GM23248 (cell line): Measurements from ENCODE around the gene MYO1E. TPM values are rescaled to one million over a fixed set of nuclear protein-coding genes. Genes with fewer than 3 reads are reported as not detected.

Experiments
- DNase-seq: peaks from one replicate; pipeline ENCODE4 v3.0.0-alpha.2; 2015
- H2AFZ ChIP-seq: fragments of 200-600 bp; sonication (generic); 2 replicates; pipeline ENCODE4 v1.6.1; 2016; ENCODE audit warnings: antibody characterized with exemption
- H3F3A ChIP-seq: fragments of 200-600 bp; sonication (generic); 2 replicates; pipeline ENCODE4 v1.6.1; 2016; ENCODE audit warnings: mild to moderate bottlenecking, antibody characterized with exemption, mixed run types; ENCODE audit not compliant: insufficient read depth
- H3K27ac ChIP-seq: fragments of 200-600 bp; sonication (generic); 2 replicates; pipeline ENCODE4 v1.5.1; 2016; ENCODE audit warnings: mild to moderate bottlenecking
- H3K27me3 ChIP-seq: fragments of 200-600 bp; sonication (generic); replicated peaks from 2 replicates; pipeline ENCODE4 v1.6.1; 2016; ENCODE audit warnings: mild to moderate bottlenecking; ENCODE audit not compliant: insufficient read depth
- H3K36me3 ChIP-seq: fragments of 200-600 bp; sonication (generic); 2 replicates; pipeline ENCODE4 v1.6.1; 2016; ENCODE audit warnings: low read depth, mild to moderate bottlenecking
- H3K4me1 ChIP-seq: fragments of 200-600 bp; sonication (generic); 2 replicates; pipeline ENCODE4 v1.6.1; 2016; ENCODE audit warnings: mild to moderate bottlenecking; ENCODE audit not compliant: insufficient read depth
- H3K4me2 ChIP-seq: fragments of 200-600 bp; sonication (generic); one replicate; pipeline ENCODE4 v1.6.1; 2016; ENCODE audit warnings: mild to moderate bottlenecking; ENCODE audit not compliant: unreplicated experiment
- H3K4me3 ChIP-seq: fragments of 200-600 bp; sonication (generic); 2 replicates; pipeline ENCODE4 v1.5.1; 2016; ENCODE audit warnings: mild to moderate bottlenecking
- H3K79me2 ChIP-seq: fragments of 200-600 bp; sonication (generic); 2 replicates; pipeline ENCODE4 v1.6.1; 2016; ENCODE audit warnings: mild to moderate bottlenecking; ENCODE audit not compliant: insufficient read depth
- H3K9ac ChIP-seq: fragments of 200-600 bp; sonication (generic); 2 replicates; pipeline ENCODE4 v1.6.1; 2016; ENCODE audit warnings: mild to moderate bottlenecking
- H3K9me2 ChIP-seq: fragments of 200-600 bp; sonication (generic); 2 replicates; pipeline ENCODE4 v1.6.1; 2016; ENCODE audit warnings: mixed run types, mild to moderate bottlenecking, moderate library complexity; ENCODE audit not compliant: insufficient read depth
- H3K9me3 ChIP-seq: fragments of 200-600 bp; sonication (generic); one replicate; pipeline ENCODE4 v1.6.1; 2017; ENCODE audit warnings: low read depth
- H4K20me1 ChIP-seq: fragments of 200-600 bp; sonication (generic); 2 replicates; pipeline ENCODE4 v1.6.0; 2016; ENCODE audit not compliant: insufficient read depth
- EZH2 ChIP-seq: fragments of 200-600 bp; sonication (generic); IDR thresholded peaks from 2 replicates; pipeline ENCODE4 v1.6.1; 2018; ENCODE audit warnings: antibody characterized with exemption, mild to moderate bottlenecking; ENCODE audit not compliant: insufficient read depth, poor library complexity, severe bottlenecking
- EZH2phosphoT487 ChIP-seq: fragments of 200-600 bp; sonication (generic); IDR thresholded peaks from 2 replicates; pipeline ENCODE4 v1.6.1; 2018; ENCODE audit warnings: antibody characterized with exemption, moderate library complexity, mild to moderate bottlenecking, low read depth; ENCODE audit not compliant: insufficient read depth
- WGBS, 2 experiments: methylation state at CpG; one replicate each; pipeline ENCODE4 v1.1.6; 2015 to 2017; ENCODE audit warnings: low lambda C conversion rate in 2 of 2, low coverage in 1 of 2; ENCODE audit errors: missing lambda C conversion rate in 2 of 2; 5-methylcytosine and 5-hydroxymethylcytosine counted together
- in situ Hi-C: fragments of 300-500 bp; cut with MboI; formaldehyde crosslinking; loops from 2 replicates; pipeline ENCODE4 v1.15.0; 2020
- polyA plus RNA-seq: library from polyadenylated mRNA; unstranded; fragments of >200 nt; fragmentation: Nextera tagmentation; extraction: Ambion mirVana; gene quantifications from 2 replicates; pipeline ENCODE4 v1.2.1, GENCODE V29; 2016
- total RNA-seq: library from RNA; depleted of rRNA; stranded (reverse); fragments of >200 nt; shearing (Covaris generic); gene quantifications from 2 replicates; pipeline ENCODE4 v1.2.3, GENCODE V29; 2014

Gene MYO1E
- total and polyA plus RNA-seq, 2 experiments from 2014 or later: 155 to 190 TPM

DNA sequence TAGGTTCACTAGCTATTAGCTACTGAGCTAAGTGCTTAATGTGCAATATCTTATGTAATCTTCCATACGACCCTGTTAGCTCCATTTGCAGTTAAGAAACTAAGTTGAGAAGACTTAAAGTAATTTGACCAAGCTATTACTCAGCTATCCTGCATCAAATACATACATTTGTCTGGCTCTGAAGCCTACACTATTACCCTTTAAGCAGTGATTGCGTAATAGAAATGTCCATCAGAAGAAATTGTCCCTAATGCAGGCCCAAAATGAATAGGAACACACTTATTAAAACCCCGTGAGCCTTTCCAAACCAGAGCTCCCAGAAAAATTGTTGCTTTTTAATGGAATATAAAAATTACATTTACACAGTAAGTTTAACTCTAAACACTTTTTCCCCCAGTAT, 5.3 kb upstream of the MYO1E start:
- WGBS, 2 experiments: 76% methylated on average over 3 of the region's 3 CpGs
- Histone ChIP-seq H3K4me1 (no peaks in the 10 kb centered on the region), H3K9ac (no peak overlapping the region), H4K20me1 (no peaks in the 10 kb centered on the region), H3K4me2 (no peak overlapping the region), H3K36me3 (no peaks in the 10 kb centered on the region), H3K9me3 (no peaks in the 10 kb centered on the region), H3K27me3 (no peaks in the 10 kb centered on the region), H3K4me3 (no peak overlapping the region), H3K9me2 (no peaks in the 10 kb centered on the region), H3K27ac (no peak overlapping the region), H2AFZ (no peak overlapping the region), H3F3A (no peaks in the 10 kb centered on the region), H3K79me2 (peaks cover 19% of the 10 kb centered on the region)
- TF ChIP-seq EZH2 (no peak), EZH2phosphoT487 (no peak)
- in situ Hi-C loops: no loop called here
- no peak for DNase-seq

GRCh38 chr15:59376733-59377132, 4.1 kb upstream of the MYO1E start:
- TF ChIP-seq EZH2phosphoT487: no peak
- TF ChIP-seq EZH2: no peak
- in situ Hi-C loops: no loop called here
- Histone ChIP-seq H3K4me2 (no peak overlapping the region), H3K4me3 (no peak overlapping the region), H3F3A (no peaks in the 10 kb centered on the region), H3K36me3 (no peaks in the 10 kb centered on the region), H3K9ac (no peak overlapping the region), H3K9me2 (no peaks in the 10 kb centered on the region), H3K27ac (no peak overlapping the region), H4K20me1 (no peaks in the 10 kb centered on the region), H3K27me3 (no peaks in the 10 kb centered on the region), H2AFZ (no peak overlapping the region), H3K4me1 (no peaks in the 10 kb centered on the region), H3K79me2 (peaks cover 24% of the 10 kb centered on the region), H3K9me3 (no peaks in the 10 kb centered on the region)
- 94 to 95% methylated on average over 2 of the region's 2 CpGs for WGBS, 2 experiments
- DNase-seq: peak; percentile 10

- H3K79me2 ChIP-seq: peaks cover 59% of the 10 kb centered on the region
- TF ChIP-seq EZH2: no peak
- TF ChIP-seq EZH2phosphoT487: no peak
- H3K9me3 ChIP-seq: no peaks in the 10 kb centered on the region
- in situ Hi-C loops: no loop called here
- no peaks in the 10 kb centered on the region for H3K36me3 ChIP-seq
- peaks cover 15% of the 10 kb centered on the region for H3K4me1 ChIP-seq
- no peaks in the 10 kb centered on the region for H3K9me2 ChIP-seq
- no peaks in the 10 kb centered on the region for H4K20me1 ChIP-seq
- H2AFZ ChIP-seq: peak overlapping the region; percentile 76
- H3K4me3 ChIP-seq: peak overlapping the region; percentile 85
- WGBS, 2 experiments: 0 to 3% methylated on average over 6 of the region's 6 CpGs
- peak overlapping the region; percentile 57 for H3K27ac ChIP-seq
- H3K27me3 ChIP-seq: no peaks in the 10 kb centered on the region
- DNase-seq: no peak
- H3F3A ChIP-seq: peaks cover 19% of the 10 kb centered on the region; the same call in 1 of the 2 replicates
- H3K9ac ChIP-seq: peak overlapping the region; percentile 78
- H3K4me2 ChIP-seq: peak overlapping the region; percentile 80
These were observed 544 bp upstream of the MYO1E start for GRCh38 chr15:59373215-59373614.

GRCh38 chr15:59371458-59372351, 966 bp downstream of the MYO1E start:
- in situ Hi-C loops: no loop called here
- peak overlapping the region; percentile 57 for H3K27ac ChIP-seq
- no peaks in the 10 kb centered on the region for H3K9me3 ChIP-seq
- peak overlapping the region; percentile 78 for H3K9ac ChIP-seq
- H3K36me3 ChIP-seq: no peaks in the 10 kb centered on the region
- H3F3A ChIP-seq: peaks cover 28% of the 10 kb centered on the region
- H4K20me1 ChIP-seq: no peaks in the 10 kb centered on the region
- peak overlapping the region; percentile 85 for H3K4me3 ChIP-seq
- H3K9me2 ChIP-seq: no peaks in the 10 kb centered on the region
- peak overlapping the region; percentile 80 for H3K4me2 ChIP-seq
- H3K4me1 ChIP-seq: peaks cover 21% of the 10 kb centered on the region
- DNase-seq: peak; percentile 65
- H3K79me2 ChIP-seq: peaks cover 74% of the 10 kb centered on the region
- peak overlapping the region; percentile 76 for H2AFZ ChIP-seq
- 1 to 2% methylated on average over 52 to 58 of the region's 93 CpGs for WGBS, 2 experiments
- TF ChIP-seq EZH2phosphoT487: no peak
- TF ChIP-seq EZH2: no peak
- no peaks in the 10 kb centered on the region for H3K27me3 ChIP-seq
